ENCODE data around the gene TRMT1. TPM values are rescaled to one million over a fixed set of nuclear protein-coding genes. Genes with fewer than 3 reads are reported as not detected.

Gene TRMT1
- total and polyA plus RNA-seq, 7 experiments from 2014 or later = 22.6 to 96.4 (median 69.1) TPM

DNA sequence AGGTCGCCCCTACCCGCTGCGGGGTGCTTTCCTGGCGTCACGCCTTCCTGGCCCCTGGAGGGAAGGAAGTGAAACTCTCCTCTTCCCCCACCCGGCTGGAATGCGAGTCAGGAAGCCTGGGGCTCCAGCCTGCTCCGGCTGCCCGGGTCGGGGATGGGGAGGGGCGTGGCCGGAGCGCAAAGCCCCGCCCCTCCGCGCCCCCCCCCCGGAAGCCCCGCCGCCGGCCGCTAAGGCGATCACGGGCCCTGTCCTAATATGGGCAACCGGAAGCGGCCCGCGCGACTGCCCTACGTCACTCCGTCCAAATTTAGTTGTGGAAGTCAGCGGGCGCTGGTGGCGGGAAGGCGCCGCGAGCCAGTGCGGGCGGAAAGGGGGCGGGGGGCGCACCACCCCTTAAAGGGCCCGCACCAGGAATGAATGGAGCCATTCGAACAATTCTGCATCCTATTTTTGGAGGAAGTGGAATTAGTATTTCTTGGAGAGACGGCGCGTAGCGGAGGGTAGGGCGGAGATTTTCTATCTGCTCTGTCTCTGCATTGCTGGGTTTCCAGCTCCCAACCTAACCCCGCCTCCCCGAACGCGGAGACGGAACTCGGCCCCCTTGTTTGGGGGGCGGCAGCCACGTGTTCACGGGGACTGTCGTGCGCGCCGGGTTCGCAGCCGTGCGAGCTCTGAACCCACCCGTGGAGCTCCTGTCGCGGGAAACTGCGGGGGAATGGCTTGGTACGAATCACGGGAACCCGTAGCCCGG is 35.2 kb upstream of the TRMT1 start:
- H3K4me1 ChIP-seq (ENCODE audit: control insufficient read depth in 2 of 2, insufficient read depth in 2 of 2, low read length in 2 of 2) = peaks cover 16% of the 10 kb centered on the region in 2 donors
- peak overlapping the region; percentile 94 to 100 (median 98) for H3K4me3 Mint-ChIP-seq

DNA sequence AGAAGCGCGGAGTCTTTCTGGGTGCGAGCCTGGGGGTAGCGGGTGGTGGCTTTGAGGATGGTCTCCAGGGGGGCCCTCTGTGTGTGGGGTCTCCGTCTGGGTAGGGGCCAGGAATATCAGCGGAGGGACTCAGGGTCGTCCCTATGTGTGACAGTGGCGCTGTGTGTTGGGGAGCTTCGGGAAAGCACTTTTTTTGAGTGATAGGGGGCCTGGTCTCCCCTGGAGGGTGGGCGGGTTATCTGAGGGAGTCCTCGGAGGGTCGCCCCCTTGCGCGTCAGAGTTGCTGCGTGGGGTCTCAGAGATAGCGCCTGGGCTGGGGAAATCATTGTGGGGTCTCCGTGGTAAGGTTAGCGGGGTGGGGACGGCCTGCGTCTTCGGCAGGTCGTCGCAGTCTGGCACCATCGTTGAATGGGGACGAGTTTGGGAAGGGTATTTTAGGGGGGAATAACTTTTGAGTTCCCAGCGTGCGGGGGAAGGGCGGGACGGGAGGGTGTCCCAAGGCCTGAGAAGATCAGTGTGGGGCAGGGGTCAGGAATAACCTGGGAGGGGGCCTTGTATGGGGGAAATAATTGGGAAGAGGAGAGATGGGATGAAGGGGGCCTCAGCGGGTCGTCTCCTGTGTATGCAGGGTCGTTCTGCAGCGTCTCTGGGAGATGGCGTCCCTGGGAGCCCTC is 34.5 kb upstream of the TRMT1 start:
- Mint-ChIP-seq H3K4me1 (peaks cover 7 to 47% (median 20%) of the 10 kb centered on the region in 7 donors), H3K4me3 (peak overlapping the region; percentile 94 to 100 (median 98)), H3K36me3 (peaks cover 12 to 34% (median 20%) of the 10 kb centered on the region in 5 donors), H3K27me3 (peaks cover 0 to 17% (median 0%) of the 10 kb centered on the region in 5 donors), H3K27ac (peak overlapping the region; percentile 95 to 99 (median 97)), H3K9me3 (peaks cover 0 to 25% (median 0%) of the 10 kb centered on the region in 11 donors)
- H3K27me3 ChIP-seq (ENCODE audit: control insufficient read depth in 2 of 2, insufficient read depth in 2 of 2, low read length in 2 of 2) = no peaks in the 10 kb centered on the region
- DNase-seq (peak in 5 of 9 donors; percentile 16 to 42 (median 25)), ATAC-seq (no peak)
- peak overlapping the region; percentile 96 for H3K4me3 ChIP-seq (ENCODE audit: low read length)
- peaks cover 0 to 41% (median 6%) of the 10 kb centered on the region in 3 experiments for H3K36me3 ChIP-seq (ENCODE audit: control insufficient read depth in 2 of 3, insufficient read depth in 3 of 3, low read length in 3 of 3)
- H3K27ac ChIP-seq (ENCODE audit: low read depth, low read length) = peak overlapping the region; percentile 96
- POLR2A ChIA-PET = interaction anchor here (0.8 to 3.9 kb wide), 12 partner anchors 8 to 61 kb away, joined by 3 to 43 read pairs (median 5); partner anchors contain the start of gene NACC1
- no peaks in the 10 kb centered on the region for H3K9me3 ChIP-seq (ENCODE audit: control insufficient read depth in 2 of 3, low read length in 3 of 3)
- intact Hi-C loops (cut with micrococcal nuclease) = loop anchor here (1.0 to 10.0 kb wide), 21 partner anchors 12 to 1716 kb away; partner anchors contain the start of genes DNAJB1 (in 2 of the 2), DDX39A (in 1 of the 2), DHPS (in 1 of the 2) and JUNB (in 1 of the 2)
- CTCF ChIA-PET = interaction anchor here (1.4 to 2.5 kb wide), 2 partner anchors 13 to 18 kb away, joined by 3 to 11 read pairs; no protein-coding TSS in a partner anchor
- peaks cover 9 to 12% of the 10 kb centered on the region in 2 donors for H3K4me1 ChIP-seq (ENCODE audit: control insufficient read depth in 2 of 2, insufficient read depth in 2 of 2, low read length in 2 of 2)

More for the DNA sequence above, 35.2 kb upstream of the TRMT1 start:
- Histone ChIP-seq H3K36me3 (ENCODE audit: control insufficient read depth in 2 of 3, insufficient read depth in 3 of 3, low read length in 3 of 3) (peaks cover 0 to 41% (median 6%) of the 10 kb centered on the region in 3 experiments), H3K4me3 (ENCODE audit: low read length) (peak overlapping the region; percentile 96), H3K27ac (ENCODE audit: low read depth, low read length) (peak overlapping the region; percentile 96), H3K27me3 (ENCODE audit: control insufficient read depth in 2 of 2, insufficient read depth in 2 of 2, low read length in 2 of 2) (no peaks in the 10 kb centered on the region), H3K9me3 (ENCODE audit: control insufficient read depth in 2 of 3, low read length in 3 of 3) (no peaks in the 10 kb centered on the region)
- Mint-ChIP-seq H3K4me1 (peaks cover 14 to 52% (median 25%) of the 10 kb centered on the region in 7 donors), H3K27me3 (peaks cover 0 to 17% (median 0%) of the 10 kb centered on the region in 5 donors), H3K27ac (peak overlapping the region; percentile 97 to 100 (median 99)), H3K36me3 (peaks cover 12 to 34% (median 20%) of the 10 kb centered on the region in 5 donors), H3K9me3 (peaks cover 0 to 25% (median 0%) of the 10 kb centered on the region in 11 donors)
- DNase-seq = peak; percentile 87 to 97 (median 95)
- ATAC-seq = peak; percentile 61
- intact Hi-C loops (cut with micrococcal nuclease) = loop anchor here (1.0 to 10.0 kb wide), 20 partner anchors 12 to 1717 kb away; partner anchors contain the start of genes DNAJB1 (in 2 of the 2), DDX39A (in 1 of the 2), DHPS (in 1 of the 2) and JUNB (in 1 of the 2)
- POLR2A ChIA-PET = interaction anchor here (0.7 to 3.9 kb wide), 30 partner anchors 11 to 1374 kb away, joined by 3 to 117 read pairs (median 7); partner anchors contain the start of genes JUNB and NACC1
- CTCF ChIA-PET = interaction anchor here (0.6 to 1.8 kb wide), 15 partner anchors 9 to 1760 kb away, joined by 3 to 11 read pairs (median 4); partner anchors contain the start of gene NACC1

- peaks cover 0 to 17% (median 0%) of the 10 kb centered on the region in 5 donors for H3K27me3 Mint-ChIP-seq
- H3K36me3 Mint-ChIP-seq = peaks cover 12 to 32% (median 20%) of the 10 kb centered on the region in 5 donors
- intact Hi-C loops (cut with micrococcal nuclease) = loop anchor here (1.0 to 10.0 kb wide), 17 partner anchors 46 to 1716 kb away; partner anchors contain the start of genes DNAJB1 (in 2 of the 2), DDX39A (in 1 of the 2), DHPS (in 1 of the 2) and JUNB (in 1 of the 2)
Measured at GRCh38 chr19:13150187-13150930, 33.8 kb upstream of the TRMT1 start, which contains the start of the genes IER2 and STX10. Gene IER2 (plus strand): TSS chr19:13150411. CDS start chr19:13153187, 2,776 bp downstream. Gene STX10 (minus strand): TSS chr19:13150375. CDS start chr19:13150173, 202 bp downstream.

GRCh38 chr19:13149628-13150186 is 33.2 kb upstream of the TRMT1 start:
- Histone ChIP-seq H3K9me3 (ENCODE audit: control insufficient read depth in 2 of 3, low read length in 3 of 3) (no peaks in the 10 kb centered on the region), H3K27me3 (ENCODE audit: control insufficient read depth in 2 of 2, insufficient read depth in 2 of 2, low read length in 2 of 2) (no peaks in the 10 kb centered on the region), H3K36me3 (ENCODE audit: control insufficient read depth in 2 of 3, insufficient read depth in 3 of 3, low read length in 3 of 3) (peaks cover 0 to 44% (median 6%) of the 10 kb centered on the region in 3 experiments), H3K4me1 (ENCODE audit: control insufficient read depth in 2 of 2, insufficient read depth in 2 of 2, low read length in 2 of 2) (peaks cover 9 to 11% of the 10 kb centered on the region in 2 donors), H3K27ac (ENCODE audit: low read depth, low read length) (peak overlapping the region; percentile 96), H3K4me3 (ENCODE audit: low read length) (peak overlapping the region; percentile 96)
- Mint-ChIP-seq H3K27me3 (peaks cover 0 to 14% (median 0%) of the 10 kb centered on the region in 5 donors), H3K4me1 (peaks cover 6 to 37% (median 18%) of the 10 kb centered on the region in 7 donors), H3K27ac (peak overlapping the region; percentile 95 to 99 (median 97)), H3K36me3 (peaks cover 12 to 25% (median 19%) of the 10 kb centered on the region in 5 donors), H3K9me3 (peaks cover 0 to 18% (median 0%) of the 10 kb centered on the region in 11 donors), H3K4me3 (peak overlapping the region; percentile 94 to 100 (median 98))
- POLR2A ChIA-PET = interaction anchor here (0.6 to 3.9 kb wide), 19 partner anchors 10 to 268 kb away, joined by 3 to 43 read pairs (median 5); partner anchors contain the start of genes DNASE2 and NACC1
- CTCF ChIA-PET = interaction anchor here (0.5 to 2.5 kb wide), 5 partner anchors 19 to 170 kb away, joined by 3 to 11 read pairs (median 6); no protein-coding TSS in a partner anchor
- intact Hi-C loops (cut with micrococcal nuclease) = loop anchor here (1.0 to 10.0 kb wide), 17 partner anchors 45 to 1715 kb away; partner anchors contain the start of genes DNAJB1 (in 2 of the 2), DDX39A (in 1 of the 2), DHPS (in 1 of the 2) and JUNB (in 1 of the 2)
- ATAC-seq = peak; percentile 0
- peak in 3 of 9 donors; percentile 17 to 65 (median 31) for DNase-seq

More at GRCh38 chr19:13150187-13150930, 33.8 kb upstream of the TRMT1 start, which contains the start of the genes IER2 and STX10:
- H3K4me1 Mint-ChIP-seq = peaks cover 6 to 42% (median 18%) of the 10 kb centered on the region in 7 donors
- DNase-seq = peak; percentile 84 to 93 (median 92)
- peak within 1 kb of the TSS; percentile 94 to 100 (median 98) for H3K4me3 Mint-ChIP-seq
- peak within 1 kb of the TSS; percentile 95 to 99 (median 97) for H3K27ac Mint-ChIP-seq
- ATAC-seq = peak; percentile 72
- H3K9me3 Mint-ChIP-seq = peaks cover 0 to 25% (median 0%) of the 10 kb centered on the region in 11 donors
- CTCF ChIA-PET = interaction anchor here (0.5 to 2.5 kb wide), 4 partner anchors 14 to 171 kb away, joined by 3 to 11 read pairs (median 4); no protein-coding TSS in a partner anchor
- H3K9me3 ChIP-seq (ENCODE audit: control insufficient read depth in 2 of 3, low read length in 3 of 3) = no peaks in the 10 kb centered on the region
- peak within 1 kb of the TSS; percentile 96 for H3K27ac ChIP-seq (ENCODE audit: low read depth, low read length)
- peaks cover 9 to 11% of the 10 kb centered on the region in 2 donors for H3K4me1 ChIP-seq (ENCODE audit: control insufficient read depth in 2 of 2, insufficient read depth in 2 of 2, low read length in 2 of 2)
- peak within 1 kb of the TSS; percentile 96 for H3K4me3 ChIP-seq (ENCODE audit: low read length)
- POLR2A ChIA-PET = interaction anchor here (0.6 to 3.9 kb wide), 20 partner anchors 9 to 269 kb away, joined by 3 to 43 read pairs (median 5); partner anchors contain the start of genes DNASE2 and NACC1
- no peaks in the 10 kb centered on the region for H3K27me3 ChIP-seq (ENCODE audit: control insufficient read depth in 2 of 2, insufficient read depth in 2 of 2, low read length in 2 of 2)
- H3K36me3 ChIP-seq (ENCODE audit: control insufficient read depth in 2 of 3, insufficient read depth in 3 of 3, low read length in 3 of 3) = peaks cover 0 to 42% (median 6%) of the 10 kb centered on the region in 3 experiments
